NCI-H1417 treated with DMSO at 0.1 percent for 48 hours (cell line): ENCODE results near the gene VPS51.
A peak's percentile ranks its signal among the peaks of the same experiment; 100 is the strongest.
"Not testable (repeated sequence)": the region's sequence is repeated elsewhere in the genome, so short reads cannot be mapped to it uniquely, and the experiment has no call there.

ENCODE experiments used
- DNase-seq: peaks from one replicate; lab custom pipeline; 2025; lab: John Stamatoyannopoulos, UW

Gene VPS51

DNA sequence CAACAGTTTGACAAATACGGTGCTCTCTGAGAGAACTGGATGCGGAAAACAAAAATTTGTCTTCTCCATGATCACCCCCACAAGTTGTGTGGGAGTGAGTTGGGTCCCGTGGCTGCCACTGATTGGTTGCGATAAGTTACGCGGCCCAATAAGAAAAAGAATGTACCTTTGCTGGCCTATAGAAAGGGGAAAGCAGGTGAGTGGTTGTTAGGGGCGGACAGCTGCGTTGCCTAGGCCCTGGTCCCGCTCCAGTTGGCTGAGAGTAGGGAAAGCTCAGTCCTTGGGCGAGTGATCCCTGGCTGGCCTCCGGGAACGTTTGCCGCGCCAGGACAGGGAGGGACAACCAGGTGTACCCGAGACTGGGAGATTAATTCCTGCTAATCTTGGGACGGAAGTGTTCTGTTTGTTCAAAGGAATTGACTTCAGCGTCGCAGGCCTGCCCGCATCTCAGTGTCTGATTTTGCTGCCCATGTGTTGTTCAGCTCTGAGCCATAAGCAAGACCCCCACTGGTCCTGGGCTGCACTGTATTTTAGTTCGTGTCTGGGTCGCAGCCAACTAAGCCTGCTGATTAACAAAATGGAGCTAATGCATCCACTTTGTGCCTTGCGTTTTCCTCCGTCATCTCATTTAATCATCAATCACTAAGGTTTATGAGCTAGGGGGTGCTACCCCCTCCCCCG lies 39.1 kb downstream of the VPS51 start:
- peak; percentile 95 for DNase-seq

DNA sequence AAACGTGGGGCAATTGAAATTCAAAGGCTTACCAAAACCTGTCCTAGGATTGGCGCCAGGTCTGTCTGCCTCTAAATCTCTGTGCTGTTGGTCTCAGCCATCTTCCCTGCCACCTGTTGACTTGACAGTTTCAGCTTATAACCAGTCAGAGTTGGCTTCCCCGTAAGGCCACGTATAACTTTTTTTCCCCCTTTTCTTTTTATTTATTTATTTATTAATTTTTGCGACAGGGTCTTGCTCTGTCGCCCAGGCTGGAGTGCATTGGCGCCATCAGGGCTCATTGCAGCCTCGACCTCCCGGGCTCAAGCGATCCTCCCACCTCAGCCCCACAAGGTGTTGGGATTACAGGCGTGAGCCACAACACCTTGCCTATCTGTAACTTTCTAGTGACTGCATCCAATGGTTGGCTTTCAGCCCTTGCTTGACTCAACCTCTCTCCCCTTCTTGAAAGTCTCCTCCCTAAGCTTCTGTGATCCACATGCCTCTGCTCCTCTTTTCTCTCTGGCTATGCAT lies 39.7 kb downstream of the VPS51 start:
- DNase-seq = no peak

DNA sequence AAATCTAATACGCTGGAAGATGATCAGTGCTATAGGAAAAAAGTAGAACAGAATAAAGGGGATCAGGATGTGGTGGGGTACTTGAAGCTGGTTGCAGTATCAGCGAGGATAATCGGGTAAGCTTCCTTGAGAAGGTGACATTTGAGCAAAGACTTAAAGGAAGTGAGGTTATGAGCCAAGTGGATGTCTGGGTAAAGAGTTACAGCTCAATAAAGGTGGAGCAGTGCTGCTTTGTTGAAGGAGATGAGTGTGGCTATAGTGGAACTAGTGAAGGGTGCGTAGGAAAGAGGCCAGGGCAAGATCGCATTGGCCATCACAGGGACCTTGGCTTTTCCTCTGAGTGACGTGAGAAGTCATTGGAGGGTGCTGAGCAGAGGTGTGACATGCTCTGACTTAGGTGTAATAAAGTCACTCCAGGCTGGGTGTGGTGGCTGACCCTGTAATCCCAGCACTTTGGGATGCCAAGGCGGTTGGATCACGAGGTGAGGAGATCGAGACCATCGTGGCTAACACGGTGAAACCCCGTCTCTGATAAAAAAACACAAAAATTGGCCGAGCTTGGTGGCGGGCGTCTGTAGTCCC lies 40.6 kb downstream of the VPS51 start:
- DNase-seq = no peak

- DNase-seq = no peak
These were observed 46.0 kb downstream of the VPS51 start for GRCh38 chr11:65141896-65142494.

DNA sequence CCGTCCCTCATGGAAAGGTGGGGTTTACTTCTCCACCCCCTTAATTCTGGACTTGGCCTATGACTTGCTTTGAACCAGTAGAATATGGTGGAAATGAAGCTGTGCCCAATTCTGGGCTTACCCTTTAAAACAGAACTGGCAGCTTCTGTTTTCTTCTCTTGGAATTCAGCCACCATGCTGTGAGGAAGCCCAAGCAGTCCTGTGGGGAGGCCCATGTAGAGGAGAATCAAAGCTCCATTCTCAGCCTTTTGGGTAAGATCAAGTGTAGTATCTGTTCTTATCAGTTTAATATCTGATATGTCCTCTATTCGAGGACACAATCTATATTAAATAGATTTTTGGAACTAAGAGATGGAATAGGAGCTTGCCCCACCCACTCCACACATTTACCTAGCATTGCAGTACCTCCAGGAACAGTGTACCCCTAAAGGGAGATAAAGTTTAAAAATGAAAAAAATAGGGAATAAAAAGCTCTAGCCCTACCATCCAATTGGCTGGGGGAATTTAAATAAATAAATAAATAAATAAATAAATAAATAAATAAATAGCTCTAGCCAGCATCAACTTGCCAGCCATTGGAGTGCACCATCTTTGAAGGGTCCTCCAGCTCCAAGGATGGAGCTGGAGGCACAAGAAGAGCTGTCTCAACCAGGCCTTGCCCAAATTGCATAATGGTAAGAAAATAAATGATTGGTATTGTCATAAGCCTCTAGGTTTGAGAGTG lies 51.5 kb downstream of the VPS51 start:
- no peak for DNase-seq

DNA sequence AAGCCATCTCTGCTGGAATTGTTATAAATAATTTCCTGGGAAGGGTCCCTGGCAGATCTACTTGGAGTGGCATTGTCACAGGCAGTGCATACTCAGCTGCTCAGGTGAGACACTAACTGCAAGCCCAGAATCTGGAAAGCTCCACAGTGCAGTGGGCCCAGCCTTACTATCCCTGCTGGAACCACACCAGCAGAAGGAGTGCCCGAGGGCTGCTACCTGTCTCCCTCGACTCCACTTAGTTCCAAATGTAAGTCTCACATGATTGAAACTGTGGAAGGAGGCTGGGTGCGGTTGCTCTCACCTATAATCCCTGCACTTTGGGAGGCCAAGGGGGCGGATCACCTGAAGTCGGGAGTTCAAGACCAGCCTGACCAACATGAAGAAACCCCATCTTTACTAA lies 52.6 kb downstream of the VPS51 start:
- DNase-seq = no peak

GRCh38 chr11:65150131-65150508 lies 54.1 kb downstream of the VPS51 start:
- not testable (repeated sequence) for DNase-seq

DNA sequence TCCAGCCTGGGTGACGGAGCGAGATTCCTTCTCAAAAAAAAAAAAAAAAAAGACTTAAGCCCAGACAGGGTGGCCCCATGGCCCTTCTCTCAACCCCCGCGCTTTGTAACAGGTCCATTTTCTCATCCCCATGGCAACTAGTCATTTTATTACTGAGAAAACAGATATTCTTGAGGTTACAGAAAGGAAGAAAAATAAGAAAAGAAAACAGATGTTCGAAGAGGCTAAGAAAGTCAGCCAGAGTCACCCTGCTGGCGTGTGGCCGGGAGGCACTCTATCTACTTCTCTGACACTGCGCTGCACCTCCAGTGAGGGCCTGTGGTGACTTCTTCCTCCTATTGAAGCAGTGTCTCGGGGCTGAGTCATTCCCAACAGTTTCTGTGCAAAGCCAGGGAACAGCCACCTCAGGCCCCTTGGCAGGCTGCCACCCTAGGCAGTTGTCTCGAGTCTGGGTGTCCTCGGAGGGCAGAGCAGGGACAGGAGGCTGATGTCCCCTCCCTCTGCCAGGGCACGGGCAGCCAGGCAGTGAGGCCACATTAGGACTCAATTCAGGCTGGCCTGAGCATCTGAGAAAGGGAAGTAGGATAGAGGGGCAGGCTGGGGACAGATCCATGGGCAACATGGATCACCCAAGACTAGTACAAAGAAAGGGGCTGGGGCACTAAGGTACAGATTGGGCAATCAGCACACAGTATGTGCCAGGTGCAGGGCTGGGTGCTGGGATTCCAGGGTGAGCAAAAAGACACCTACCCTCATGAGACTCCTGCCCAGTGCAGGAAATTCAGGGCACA lies 54.7 kb downstream of the VPS51 start:
- no peak for DNase-seq

GRCh38 chr11:65151331-65151899 lies 55.4 kb downstream of the VPS51 start:
- no peak for DNase-seq

- no peak for DNase-seq
These were observed 56.1 kb downstream of the VPS51 start for GRCh38 chr11:65152122-65152521.

GRCh38 chr11:65156256-65156655 lies 60.2 kb downstream of the VPS51 start:
- DNase-seq = no peak

GRCh38 chr11:65156926-65157325 lies 60.9 kb downstream of the VPS51 start:
- no peak for DNase-seq

DNA sequence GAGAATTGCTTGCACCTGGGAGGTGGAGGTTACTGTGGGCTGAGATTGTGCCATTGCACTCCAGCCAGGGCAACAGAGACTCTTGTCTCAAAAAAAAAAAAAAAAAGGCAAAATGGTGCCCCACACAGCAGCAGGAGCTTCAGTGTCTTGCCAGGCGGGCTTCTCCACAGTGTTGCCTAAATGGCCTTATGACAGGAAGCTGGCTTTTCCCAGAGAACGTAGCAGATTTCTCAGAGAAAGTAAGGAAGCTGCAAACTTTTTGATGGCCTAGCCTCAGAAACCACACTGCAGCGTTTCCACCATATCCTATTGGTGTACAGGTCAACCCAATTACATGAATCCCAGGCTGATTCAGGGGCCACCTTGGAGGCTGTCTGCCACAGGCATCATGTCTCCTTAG lies 61.3 kb downstream of the VPS51 start:
- no peak for DNase-seq

- DNase-seq = no peak
These were observed 63.0 kb downstream of the VPS51 start for GRCh38 chr11:65159012-65159411.

- no peak for DNase-seq
These were observed 64.6 kb downstream of the VPS51 start for GRCh38 chr11:65160643-65161042.
